ENCODE results near the gene ZBTB43. TPM values are rescaled to one million over a fixed set of nuclear protein-coding genes. Genes with fewer than 3 reads are reported as not detected.

Gene ZBTB43
- total and polyA plus RNA-seq, 4 donors = 2.6 to 7.1 (median 5.0) TPM

GRCh38 chr9:126756876-126757415 lies 47.9 kb upstream of the ZBTB43 start:
- no peak for DNase-seq (ENCODE audit: low spot score)
- no peak overlapping the region for H3K9ac ChIP-seq (ENCODE audit: low read depth in 1 of 2, low read length in 2 of 2)
- H3K27ac ChIP-seq (ENCODE audit: low read depth in 1 of 2, low read length in 2 of 2) = no peak overlapping the region
- TF ChIP-seq JUND (IDR thresholded peaks at IDR 0.05) (no peak), CTCF (IDR thresholded peaks at IDR 0.05; ENCODE audit: low read depth, low read length, missing input control) (no peak), RAD21 (IDR thresholded peaks at IDR 0.05) (no peak), HNF4A (conservative IDR thresholded peaks at IDR 0.05) (no peak), YY1 (IDR thresholded peaks at IDR 0.05) (no peak), RXRA (IDR thresholded peaks at IDR 0.05) (no peak), GABPA (IDR thresholded peaks at IDR 0.05 in 1 of 2, conservative IDR thresholded peaks at IDR 0.05 in 1 of 2) (no peak), FOXA2 (IDR thresholded peaks at IDR 0.05) (no peak), HNF4G (IDR thresholded peaks at IDR 0.05) (no peak), NR2F2 (IDR thresholded peaks at IDR 0.05) (no peak), TAF1 (conservative IDR thresholded peaks at IDR 0.05) (no peak), FOXA1 (IDR thresholded peaks at IDR 0.05) (no peak), EGR1 (IDR thresholded peaks at IDR 0.05; ENCODE audit: low read depth in 2 of 2) (no peak), REST (IDR thresholded peaks at IDR 0.05) (no peak), SP1 (IDR thresholded peaks at IDR 0.05) (no peak)
- TF ChIP-seq, protein P1, sequence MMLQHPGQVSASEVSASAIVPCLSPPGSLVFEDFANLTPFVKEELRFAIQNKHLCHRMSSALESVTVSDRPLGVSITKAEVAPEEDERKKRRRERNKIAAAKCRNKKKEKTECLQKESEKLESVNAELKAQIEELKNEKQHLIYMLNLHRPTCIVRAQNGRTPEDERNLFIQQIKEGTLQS (IDR thresholded peaks at IDR 0.05) = no peak
- TF ChIP-seq, protein P2, sequence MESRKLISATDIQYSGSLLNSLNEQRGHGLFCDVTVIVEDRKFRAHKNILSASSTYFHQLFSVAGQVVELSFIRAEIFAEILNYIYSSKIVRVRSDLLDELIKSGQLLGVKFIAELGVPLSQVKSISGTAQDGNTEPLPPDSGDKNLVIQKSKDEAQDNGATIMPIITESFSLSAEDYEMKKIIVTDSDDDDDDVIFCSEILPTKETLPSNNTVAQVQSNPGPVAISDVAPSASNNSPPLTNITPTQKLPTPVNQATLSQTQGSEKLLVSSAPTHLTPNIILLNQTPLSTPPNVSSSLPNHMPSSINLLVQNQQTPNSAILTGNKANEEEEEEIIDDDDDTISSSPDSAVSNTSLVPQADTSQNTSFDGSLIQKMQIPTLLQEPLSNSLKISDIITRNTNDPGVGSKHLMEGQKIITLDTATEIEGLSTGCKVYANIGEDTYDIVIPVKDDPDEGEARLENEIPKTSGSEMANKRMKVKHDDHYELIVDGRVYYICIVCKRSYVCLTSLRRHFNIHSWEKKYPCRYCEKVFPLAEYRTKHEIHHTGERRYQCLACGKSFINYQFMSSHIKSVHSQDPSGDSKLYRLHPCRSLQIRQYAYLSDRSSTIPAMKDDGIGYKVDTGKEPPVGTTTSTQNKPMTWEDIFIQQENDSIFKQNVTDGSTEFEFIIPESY (IDR thresholded peaks at IDR 0.05) = no peak
- no peaks in the 10 kb centered on the region for H3K36me3 ChIP-seq (ENCODE audit: control insufficient read depth in 4 of 4, insufficient read depth in 3 of 4, low read depth in 1 of 4, low read length in 3 of 4)
- WGBS = 75% methylated on average over 6 of the region's 6 CpGs
- no peaks in the 10 kb centered on the region for H3K4me1 ChIP-seq (ENCODE audit: control insufficient read depth in 4 of 4, insufficient read depth in 4 of 4, low read length in 3 of 4)
- H3K4me3 ChIP-seq (ENCODE audit: low read depth in 1 of 3, low read length in 3 of 3) = no peak overlapping the region
- H3K9me3 ChIP-seq (ENCODE audit: control insufficient read depth in 4 of 4, low read length in 3 of 4) = no peaks in the 10 kb centered on the region
- H3K27me3 ChIP-seq (ENCODE audit: control insufficient read depth in 4 of 4, insufficient read depth in 4 of 4, low read length in 3 of 4) = peaks cover 0 to 4% (median 1%) of the 10 kb centered on the region in 4 donors
